ENCODE measurements around the gene NMRK2. TPM values are rescaled to one million over a fixed set of nuclear protein-coding genes. Genes with fewer than 3 reads are reported as not detected.

The NMRK2 gene
- total and polyA plus RNA-seq, 2 donors (not counting 1 experiment from before 2014, with no cell fraction given): not detected

DNA sequence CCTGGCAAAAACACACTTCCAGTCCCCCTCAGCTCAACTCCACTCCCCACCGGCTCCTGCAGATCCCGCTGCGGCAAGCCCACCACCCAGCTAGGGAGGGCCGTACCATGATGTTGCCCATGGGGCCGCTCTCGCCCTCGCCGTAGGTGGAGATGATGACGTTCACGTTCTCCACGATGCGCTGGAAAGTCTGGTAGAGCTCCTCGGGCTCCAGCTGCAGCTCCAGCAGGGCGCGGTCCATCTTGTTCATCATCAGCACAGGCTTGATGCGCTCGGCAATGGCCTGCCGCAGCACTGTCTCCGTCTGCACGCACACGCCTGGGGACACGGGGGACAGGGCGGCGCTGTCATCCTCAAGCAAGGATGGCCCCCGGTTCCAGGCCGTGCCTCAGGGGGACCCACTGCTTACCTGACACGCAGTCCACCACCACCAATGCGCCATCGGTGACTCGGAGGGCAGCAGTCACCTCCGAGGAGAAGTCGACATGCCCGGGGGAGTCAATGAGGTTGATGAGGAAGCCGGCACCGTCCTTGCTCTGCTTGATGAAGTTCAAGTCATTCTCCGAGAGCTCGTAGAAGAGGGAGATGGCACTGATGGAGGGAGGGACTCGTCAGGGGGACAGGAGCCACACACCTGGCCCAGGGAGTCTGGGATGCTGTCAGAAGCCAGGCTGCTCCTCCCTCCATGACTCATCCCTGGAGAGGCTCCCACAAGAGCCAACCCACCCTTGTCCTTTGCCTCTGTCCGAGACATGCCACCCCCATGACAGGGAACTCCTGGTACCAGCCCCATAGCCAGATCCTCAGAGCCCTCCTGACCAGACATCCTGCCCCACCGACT, 50.1 kb downstream of the NMRK2 start:
- H3K27me3 ChIP-seq (replicated peaks in 1 of 4; ENCODE audit: control extremely low read depth in 1 of 4, control insufficient read depth in 3 of 4, insufficient read depth in 4 of 4, low read length in 3 of 4): no peaks in the 10 kb centered on the region
- peaks cover 56% of the 10 kb centered on the region for H3K4me1 Mint-ChIP-seq
- TF ChIP-seq, protein P1, sequence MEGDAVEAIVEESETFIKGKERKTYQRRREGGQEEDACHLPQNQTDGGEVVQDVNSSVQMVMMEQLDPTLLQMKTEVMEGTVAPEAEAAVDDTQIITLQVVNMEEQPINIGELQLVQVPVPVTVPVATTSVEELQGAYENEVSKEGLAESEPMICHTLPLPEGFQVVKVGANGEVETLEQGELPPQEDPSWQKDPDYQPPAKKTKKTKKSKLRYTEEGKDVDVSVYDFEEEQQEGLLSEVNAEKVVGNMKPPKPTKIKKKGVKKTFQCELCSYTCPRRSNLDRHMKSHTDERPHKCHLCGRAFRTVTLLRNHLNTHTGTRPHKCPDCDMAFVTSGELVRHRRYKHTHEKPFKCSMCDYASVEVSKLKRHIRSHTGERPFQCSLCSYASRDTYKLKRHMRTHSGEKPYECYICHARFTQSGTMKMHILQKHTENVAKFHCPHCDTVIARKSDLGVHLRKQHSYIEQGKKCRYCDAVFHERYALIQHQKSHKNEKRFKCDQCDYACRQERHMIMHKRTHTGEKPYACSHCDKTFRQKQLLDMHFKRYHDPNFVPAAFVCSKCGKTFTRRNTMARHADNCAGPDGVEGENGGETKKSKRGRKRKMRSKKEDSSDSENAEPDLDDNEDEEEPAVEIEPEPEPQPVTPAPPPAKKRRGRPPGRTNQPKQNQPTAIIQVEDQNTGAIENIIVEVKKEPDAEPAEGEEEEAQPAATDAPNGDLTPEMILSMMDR (IDR thresholded peaks at IDR 0.05): no peak
- TF ChIP-seq EZH2 (IDR thresholded peaks at IDR 0.05; ENCODE audit: borderline replicate concordance, insufficient read depth, low read depth, low read length, poor library complexity, severe bottlenecking): no peak
- no peaks in the 10 kb centered on the region for H3K9me3 Mint-ChIP-seq (ENCODE audit: insufficient read depth)
- peak overlapping the region; percentile 98 for H3K4me3 Mint-ChIP-seq
- ChIA-PET POLR2A (interaction anchor here (0.6 to 1.3 kb wide), 2 partner anchors 11 to 175 kb away, joined by 3 to 8 read pairs; no protein-coding TSS in a partner anchor), CTCF (interaction anchor here (1.0 to 1.4 kb wide), 3 partner anchors 12 to 160 kb away, joined by 3 to 6 read pairs (median 4); partner anchors contain the start of gene DAPK3)
- 92% methylated on average over 27 of the region's 40 CpGs for WGBS (ENCODE audit: insufficient coverage)
- peaks cover 73% of the 10 kb centered on the region for H4K20me1 ChIP-seq (ENCODE audit: control insufficient read depth, insufficient read depth, low read length, poor library complexity, severe bottlenecking)
- intact Hi-C loops (cut with micrococcal nuclease): no loop called here
- H3K27me3 Mint-ChIP-seq: no peaks in the 10 kb centered on the region
- DNase-seq (peak; percentile 42), ATAC-seq (ENCODE audit: low read depth) (no peak)
- H3K79me2 ChIP-seq (ENCODE audit: control insufficient read depth, insufficient read depth, low read length): peaks cover 43% of the 10 kb centered on the region
- H2AFZ ChIP-seq (ENCODE audit: insufficient read depth, low read depth, low read length, poor library complexity, severe bottlenecking): no peak overlapping the region
- peaks cover 0 to 1% (median 0%) of the 10 kb centered on the region in 3 donors for H3K9me3 ChIP-seq (ENCODE audit: control extremely low read depth in 1 of 3, control insufficient read depth in 2 of 3, insufficient read depth in 1 of 3, low read length in 2 of 3)
- no peak overlapping the region for H3K4me3 ChIP-seq (ENCODE audit: control extremely low read depth in 1 of 5, extremely low read depth in 1 of 5, insufficient read depth in 1 of 5, low read depth in 2 of 5, low read length in 4 of 5)
- peak overlapping the region; percentile 76 for H3K4me2 ChIP-seq (replicated peaks; ENCODE audit: low read depth, low read length, poor library complexity, severe bottlenecking)
- peak overlapping the region; percentile 78 to 90 for H3K27ac ChIP-seq (ENCODE audit: low read length in 2 of 2)
- no peak overlapping the region for H3K9ac ChIP-seq (ENCODE audit: low read length)
- peaks cover 3 to 63% of the 10 kb centered on the region in 2 experiments for H3K36me3 ChIP-seq (replicated peaks in 1 of 2; ENCODE audit: control extremely low read depth in 1 of 2, control insufficient read depth in 1 of 2, extremely low read depth in 1 of 2, insufficient read depth in 2 of 2, low read length in 1 of 2)
- peaks cover 28 to 41% of the 10 kb centered on the region in 2 donors for H3K4me1 ChIP-seq (ENCODE audit: control insufficient read depth in 2 of 2, insufficient read depth in 2 of 2, low read length in 2 of 2)
- peak overlapping the region; percentile 97 for H3K27ac Mint-ChIP-seq

DNA sequence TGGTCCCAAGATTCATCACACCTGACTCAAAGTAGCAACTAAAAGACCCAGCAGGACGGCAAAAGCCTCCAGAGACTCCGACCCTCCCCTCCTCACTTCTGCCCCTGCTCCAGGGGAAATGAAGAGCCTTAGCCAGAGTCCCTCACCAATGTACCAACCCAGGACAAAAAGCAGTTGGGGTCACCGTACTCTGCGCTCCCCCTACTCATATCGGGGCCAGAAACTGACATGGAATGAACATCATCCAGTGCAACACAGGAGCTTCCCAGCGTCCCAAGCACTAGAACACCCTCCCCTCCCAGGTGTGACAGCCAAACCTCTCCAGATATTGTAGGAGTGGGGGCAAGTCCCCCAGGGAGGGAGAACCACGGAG, 50.7 kb downstream of the NMRK2 start:
- WGBS (ENCODE audit: insufficient coverage): 76% methylated on average over 6 of the region's 7 CpGs
- peak overlapping the region; percentile 80 for H3K9ac ChIP-seq (ENCODE audit: low read length)
- DNase-seq (no peak), ATAC-seq (ENCODE audit: low read depth) (no peak)
- H3K4me3 ChIP-seq (ENCODE audit: control extremely low read depth in 1 of 5, extremely low read depth in 1 of 5, insufficient read depth in 1 of 5, low read depth in 2 of 5, low read length in 4 of 5): peak overlapping the region in 2 of 5 experiments; percentile 75 to 93
- peaks cover 3 to 58% of the 10 kb centered on the region in 2 experiments for H3K36me3 ChIP-seq (replicated peaks in 1 of 2; ENCODE audit: control extremely low read depth in 1 of 2, control insufficient read depth in 1 of 2, extremely low read depth in 1 of 2, insufficient read depth in 2 of 2, low read length in 1 of 2)
- H3K9me3 ChIP-seq (ENCODE audit: control extremely low read depth in 1 of 3, control insufficient read depth in 2 of 3, insufficient read depth in 1 of 3, low read length in 2 of 3): peaks cover 0 to 7% (median 0%) of the 10 kb centered on the region in 3 donors
- Mint-ChIP-seq H3K27ac (peak overlapping the region; percentile 97), H3K4me1 (peaks cover 57% of the 10 kb centered on the region), H3K27me3 (no peaks in the 10 kb centered on the region), H3K4me3 (peak overlapping the region; percentile 98), H3K9me3 (ENCODE audit: insufficient read depth) (no peaks in the 10 kb centered on the region)
- TF ChIP-seq, protein P1 (IDR thresholded peaks at IDR 0.05): no peak
- TF ChIP-seq EZH2 (IDR thresholded peaks at IDR 0.05; ENCODE audit: borderline replicate concordance, insufficient read depth, low read depth, low read length, poor library complexity, severe bottlenecking): no peak
- peak overlapping the region; percentile 76 for H3K4me2 ChIP-seq (replicated peaks; ENCODE audit: low read depth, low read length, poor library complexity, severe bottlenecking)
- H3K27ac ChIP-seq (ENCODE audit: low read length in 2 of 2): peak overlapping the region; percentile 78 to 90
- peaks cover 67% of the 10 kb centered on the region for H4K20me1 ChIP-seq (ENCODE audit: control insufficient read depth, insufficient read depth, low read length, poor library complexity, severe bottlenecking)
- CTCF ChIA-PET: interaction anchor here (1.1 to 3.0 kb wide), 4 partner anchors 12 to 218 kb away, joined by 3 to 45 read pairs (median 14); partner anchors contain the start of gene DAPK3
- H3K79me2 ChIP-seq (ENCODE audit: control insufficient read depth, insufficient read depth, low read length): peaks cover 43% of the 10 kb centered on the region
- intact Hi-C loops (cut with micrococcal nuclease): no loop called here
- POLR2A ChIA-PET: interaction anchor here (0.6 to 2.7 kb wide), 3 partner anchors 11 to 589 kb away, joined by 3 to 13 read pairs (median 5); partner anchors contain the start of gene PIAS4
- peaks cover 34 to 47% of the 10 kb centered on the region in 2 donors for H3K4me1 ChIP-seq (ENCODE audit: control insufficient read depth in 2 of 2, insufficient read depth in 2 of 2, low read length in 2 of 2)
- H2AFZ ChIP-seq (ENCODE audit: insufficient read depth, low read depth, low read length, poor library complexity, severe bottlenecking): no peak overlapping the region
- H3K27me3 ChIP-seq (replicated peaks in 1 of 4; ENCODE audit: control extremely low read depth in 1 of 4, control insufficient read depth in 3 of 4, insufficient read depth in 4 of 4, low read length in 3 of 4): no peaks in the 10 kb centered on the region
